ENCODE results near the gene NPIPA5. TPM values are rescaled to one million over a fixed set of nuclear protein-coding genes. Genes with fewer than 3 reads are reported as not detected.
A peak's percentile ranks its signal among the peaks of the same experiment; 100 is the strongest.

The NPIPA5 gene
- total and polyA plus RNA-seq, 2 of the 13 experiments (the other 11 are each of a cell fraction or from before 2014, with no cell fraction given), result 9.7 to 21.5 TPM

- no peak for TF ChIP-seq ZNF318 (CRISPR knock-in tag; IDR thresholded peaks at IDR 0.05)
- TF ChIP-seq RFX1 (IDR thresholded peaks at IDR 0.05), result no peak
- TF ChIP-seq KLF15 (CRISPR knock-in tag; IDR thresholded peaks at IDR 0.05; ENCODE audit: borderline replicate concordance), result no peak
- TF ChIP-seq ZIK1 (CRISPR knock-in tag; IDR thresholded peaks at IDR 0.05; ENCODE audit: borderline replicate concordance, low read depth), result no peak
- TF ChIP-seq ZNF501 (CRISPR knock-in tag; IDR thresholded peaks at IDR 0.05), result no peak
- TF ChIP-seq ZC3H4 (CRISPR knock-in tag; IDR thresholded peaks at IDR 0.05; ENCODE audit: borderline replicate concordance), result no peak
- TF ChIP-seq XBP1 (CRISPR knock-in tag; IDR thresholded peaks at IDR 0.05), result no peak
- TF ChIP-seq TRAFD1 (CRISPR knock-in tag; IDR thresholded peaks at IDR 0.05; ENCODE audit: borderline replicate concordance), result no peak
- TF ChIP-seq CHD4 (IDR thresholded peaks at IDR 0.05; ENCODE audit: borderline replicate concordance, low read length), result no peak
- TF ChIP-seq PCBP2 (optimal IDR thresholded peaks at IDR 0.05; ENCODE audit: low read depth, low read length, poor library complexity, severe bottlenecking), result no peak
- TF ChIP-seq SPEN (CRISPR knock-in tag; IDR thresholded peaks at IDR 0.05; ENCODE audit: low read depth), result no peak
- TF ChIP-seq ZNF780A (CRISPR knock-in tag; IDR thresholded peaks at IDR 0.05), result no peak
- TF ChIP-seq MLLT10 (CRISPR knock-in tag; IDR thresholded peaks at IDR 0.05), result no peak
- no peak for TF ChIP-seq ZNF839 (CRISPR knock-in tag; IDR thresholded peaks at IDR 0.05; ENCODE audit: borderline replicate concordance)
- no peak for TF ChIP-seq KDM6A (CRISPR knock-in tag; IDR thresholded peaks at IDR 0.05; ENCODE audit: low read depth)
- 0 out of 2 replicates have a peak, but pooled peaks have one; percentile 16 for TF ChIP-seq HOXA3 (CRISPR knock-in tag; IDR thresholded peaks at IDR 0.05)
- no peak for TF ChIP-seq TEAD2 (CRISPR knock-in tag; IDR thresholded peaks at IDR 0.05)
- TF ChIP-seq USF2 (IDR thresholded peaks at IDR 0.05; ENCODE audit: low read depth, low read length), result no peak
- TF ChIP-seq USF2 (CRISPR knock-in tag; IDR thresholded peaks at IDR 0.05; ENCODE audit: borderline replicate concordance), result no peak
These were observed 25.4 kb upstream of the NPIPA5 start (continued) for GRCh38 chr16:15403392-15403995.

Data from HepG2 (cell line).